GM19397 (cell line): Measurements from ENCODE around the gene ANGEL2.
"Not testable (repeated sequence)": the region's sequence is repeated elsewhere in the genome, so short reads cannot be mapped to it uniquely, and the experiment has no call there.

Experiments used
- ATAC-seq: cut with Tn5 transposase; IDR thresholded peaks from one replicate; pipeline ENCODE4 v1.9.1; 2021; ENCODE audit warnings: mild to moderate bottlenecking, moderate library complexity; ENCODE audit not compliant: unreplicated experiment

ANGEL2 gene, protein sequence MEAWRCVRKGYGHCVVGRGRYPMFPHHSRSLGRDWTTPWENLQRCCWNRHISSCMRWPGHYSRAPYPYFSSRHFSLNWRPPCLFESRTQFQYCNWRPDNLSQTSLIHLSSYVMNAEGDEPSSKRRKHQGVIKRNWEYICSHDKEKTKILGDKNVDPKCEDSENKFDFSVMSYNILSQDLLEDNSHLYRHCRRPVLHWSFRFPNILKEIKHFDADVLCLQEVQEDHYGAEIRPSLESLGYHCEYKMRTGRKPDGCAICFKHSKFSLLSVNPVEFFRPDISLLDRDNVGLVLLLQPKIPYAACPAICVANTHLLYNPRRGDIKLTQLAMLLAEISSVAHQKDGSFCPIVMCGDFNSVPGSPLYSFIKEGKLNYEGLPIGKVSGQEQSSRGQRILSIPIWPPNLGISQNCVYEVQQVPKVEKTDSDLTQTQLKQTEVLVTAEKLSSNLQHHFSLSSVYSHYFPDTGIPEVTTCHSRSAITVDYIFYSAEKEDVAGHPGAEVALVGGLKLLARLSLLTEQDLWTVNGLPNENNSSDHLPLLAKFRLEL

DNA sequence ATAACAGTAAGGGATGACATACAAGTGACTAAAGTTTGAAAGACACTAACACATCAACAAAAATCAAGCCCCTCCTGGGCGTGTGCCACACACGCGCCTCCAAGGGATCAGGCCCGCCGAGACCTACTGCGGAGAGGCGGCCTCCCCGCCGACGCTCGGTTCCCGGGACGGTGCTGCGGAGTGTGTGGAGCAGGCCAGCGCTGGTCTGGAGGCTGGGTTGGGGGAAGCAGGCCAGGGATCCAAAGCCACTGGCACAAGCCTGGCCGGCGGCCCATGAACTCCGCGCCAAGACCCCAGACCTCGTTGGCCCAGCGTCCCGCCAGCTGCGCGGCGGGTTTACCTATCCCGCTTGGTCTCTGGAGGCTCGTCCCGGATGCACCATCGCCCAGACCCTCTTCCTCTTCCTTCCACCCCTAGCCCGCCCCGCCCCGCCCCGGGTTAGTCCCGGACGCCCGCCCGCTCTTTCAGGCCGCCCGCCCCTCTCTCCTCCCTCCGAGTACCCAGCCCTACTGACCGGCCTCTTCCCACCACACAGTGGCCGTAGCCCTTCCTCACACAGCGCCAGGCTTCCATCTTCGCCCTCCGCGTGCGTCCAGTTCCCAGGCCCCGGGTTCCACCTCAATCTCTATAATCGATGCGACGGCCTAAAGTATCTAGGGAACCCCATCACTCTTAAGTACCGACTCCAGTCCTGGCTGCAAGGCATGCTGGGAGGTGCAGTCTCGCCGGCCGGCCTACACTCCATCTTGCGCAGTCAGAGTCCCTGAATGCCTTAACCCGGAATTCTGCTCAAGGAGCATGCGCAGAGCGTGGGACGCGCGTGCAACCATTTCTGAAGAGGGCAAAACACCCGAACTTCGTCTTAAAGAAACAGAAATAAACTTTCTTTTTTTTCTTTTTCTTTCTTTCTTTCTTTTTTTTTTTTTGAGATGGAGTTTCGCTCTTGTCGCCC, at the start of gene ANGEL2:
Gene ANGEL2 (minus strand): TSS at position 769 of the 952 bp plus-strand sequence. CDS start 196 bp downstream, at position 573.
- ATAC-seq = peak; percentile 93

DNA sequence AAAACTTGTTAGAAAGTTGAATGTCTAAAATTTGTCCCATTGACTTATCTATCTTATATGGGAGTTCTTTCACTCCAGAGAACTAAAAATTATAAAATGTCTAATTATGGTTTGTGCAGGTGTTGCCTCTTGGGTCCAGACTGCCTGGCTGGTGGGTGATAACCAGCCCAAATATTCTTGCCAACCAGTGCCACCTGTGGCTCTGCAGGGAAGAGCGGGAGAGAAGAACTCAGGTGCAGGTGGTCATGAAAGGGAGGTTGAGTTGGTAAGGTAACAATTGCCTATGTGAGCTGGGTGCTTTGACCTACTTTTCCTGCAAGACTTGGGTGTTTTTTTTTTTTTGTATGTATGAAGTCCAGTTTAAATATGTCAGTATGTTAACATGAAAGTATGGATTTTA, 45.6 kb upstream of the ANGEL2 start:
- ATAC-seq = no peak

DNA sequence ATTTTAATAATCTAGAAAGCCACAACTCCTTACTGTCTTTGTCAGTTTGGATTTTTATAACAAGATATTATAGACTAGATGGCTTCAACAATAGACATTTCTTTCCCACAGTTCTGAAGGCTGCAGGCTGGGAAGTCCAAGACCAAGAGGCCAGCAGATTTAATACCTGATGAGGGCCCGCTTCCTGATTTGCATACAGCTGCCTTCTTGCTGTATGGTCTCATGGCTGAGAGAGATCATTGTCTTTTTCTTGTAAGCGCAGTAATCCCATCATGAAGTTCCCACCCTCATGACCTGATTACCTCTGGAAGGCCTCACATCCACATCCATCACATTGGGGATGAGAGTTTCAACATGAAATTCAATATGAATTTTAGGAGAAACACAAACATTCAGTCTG, 45.2 kb upstream of the ANGEL2 start:
- ATAC-seq = no peak

DNA sequence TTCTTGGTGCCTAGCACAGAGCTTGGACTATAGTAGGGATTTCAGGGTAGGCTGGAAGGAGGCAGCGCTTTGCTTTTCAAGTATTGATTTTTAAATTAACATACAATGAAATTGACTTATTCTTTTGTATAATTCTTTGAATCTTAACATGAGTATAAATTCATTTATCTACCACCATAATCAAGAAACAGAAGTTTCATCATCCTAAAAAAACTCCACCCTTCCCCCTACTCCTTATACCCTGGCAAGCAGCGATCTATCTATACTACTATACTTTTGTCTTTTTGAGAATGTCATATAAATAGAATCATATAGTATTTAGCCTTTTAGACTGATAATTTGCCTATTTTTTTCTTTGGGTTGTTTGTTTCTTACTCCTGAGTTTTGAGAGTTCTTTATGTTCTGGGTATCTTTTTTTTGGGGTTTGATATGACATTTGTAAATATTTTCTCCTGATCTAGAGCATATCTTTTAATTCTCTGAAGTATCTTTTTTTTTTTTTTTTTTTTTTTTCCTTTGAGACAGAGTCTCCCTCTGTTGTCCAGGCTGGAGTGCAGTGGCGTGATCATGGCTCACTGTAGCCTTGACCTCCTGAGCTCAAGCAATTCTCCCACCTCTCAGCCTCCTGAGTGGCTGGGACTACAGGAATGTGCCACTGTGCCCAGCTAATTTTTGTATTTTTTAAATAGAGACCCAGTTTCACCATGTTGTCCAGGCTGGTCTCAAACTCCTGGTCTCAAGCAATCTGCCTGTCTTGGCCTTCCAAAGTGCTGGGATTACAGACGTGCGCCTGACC, 41.8 kb upstream of the ANGEL2 start:
- ATAC-seq = no peak

DNA sequence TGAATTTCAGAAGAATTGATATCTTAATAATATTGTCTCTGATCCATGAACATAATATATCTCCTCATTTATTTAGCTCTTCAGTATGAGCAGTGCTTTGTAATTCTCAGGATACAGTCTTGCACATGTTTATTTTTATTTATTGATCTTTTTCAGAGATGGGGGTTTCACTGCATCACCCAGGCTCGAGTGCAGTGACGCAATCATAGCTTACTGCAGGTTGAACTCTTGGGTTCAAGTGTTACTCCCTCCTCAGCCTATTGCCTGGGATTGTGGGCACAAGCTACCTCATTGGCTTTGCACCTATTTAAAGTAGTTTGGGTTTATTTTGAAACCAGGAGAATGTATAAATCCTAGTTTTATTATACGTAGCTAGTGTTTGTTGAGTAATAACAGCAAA, 40.1 kb upstream of the ANGEL2 start:
- no peak for ATAC-seq

DNA sequence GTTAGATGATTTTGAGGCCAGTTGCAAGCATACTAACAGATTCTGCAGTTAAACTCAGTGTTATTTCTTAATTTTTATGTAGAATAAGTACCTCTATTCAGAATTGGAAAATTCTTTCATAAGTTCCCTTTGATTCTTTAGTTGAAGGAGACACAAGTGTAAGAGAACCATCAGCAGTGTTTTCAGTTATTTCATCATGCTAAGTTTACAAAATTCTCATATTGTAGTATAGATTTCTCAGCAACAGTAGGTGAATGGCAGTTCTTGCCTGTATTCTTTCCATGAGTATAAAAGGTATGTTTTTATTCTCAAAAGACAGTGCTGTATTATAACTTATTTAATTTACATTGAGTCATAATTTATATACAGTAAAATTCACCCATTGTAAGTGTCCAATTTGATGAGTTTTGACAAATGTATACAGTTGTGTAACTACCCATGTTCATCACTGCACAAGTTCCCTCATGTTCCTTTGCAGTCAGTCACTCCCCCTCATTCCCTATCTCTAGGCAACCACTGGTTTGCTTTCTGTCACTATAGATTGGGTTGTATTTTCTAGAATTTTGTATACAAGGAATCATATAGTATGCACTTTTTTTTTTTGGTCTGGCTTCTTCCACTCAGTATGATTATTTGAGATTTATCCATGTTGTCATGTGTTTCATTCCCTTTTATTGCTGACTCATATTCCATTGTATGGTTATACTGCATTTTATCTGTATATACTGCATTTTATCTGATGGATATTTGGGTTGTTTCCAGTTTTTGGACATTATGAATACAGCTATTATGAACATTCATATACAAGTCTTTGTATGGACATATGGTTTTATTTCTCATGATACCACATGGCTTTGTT, 39.3 kb upstream of the ANGEL2 start:
- no peak for ATAC-seq

DNA sequence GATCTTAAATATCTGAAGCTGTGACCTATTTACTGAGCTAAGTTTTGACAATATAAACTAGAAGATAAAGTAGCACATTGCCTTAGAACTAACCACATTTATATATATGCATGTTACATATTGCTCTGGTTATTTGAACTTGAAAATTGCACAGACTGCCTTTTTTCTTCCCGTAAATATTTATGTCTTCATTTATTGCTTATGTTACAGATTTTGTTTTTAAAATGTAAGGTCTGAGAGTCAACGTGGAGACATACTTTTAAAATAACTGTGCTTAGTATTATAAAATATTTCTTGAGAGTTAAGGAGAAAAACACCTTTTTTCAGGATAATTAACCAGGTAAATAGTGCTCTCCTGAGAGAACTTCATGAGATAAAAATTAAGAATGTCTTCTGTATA, 38.5 kb upstream of the ANGEL2 start:
- no peak for ATAC-seq

DNA sequence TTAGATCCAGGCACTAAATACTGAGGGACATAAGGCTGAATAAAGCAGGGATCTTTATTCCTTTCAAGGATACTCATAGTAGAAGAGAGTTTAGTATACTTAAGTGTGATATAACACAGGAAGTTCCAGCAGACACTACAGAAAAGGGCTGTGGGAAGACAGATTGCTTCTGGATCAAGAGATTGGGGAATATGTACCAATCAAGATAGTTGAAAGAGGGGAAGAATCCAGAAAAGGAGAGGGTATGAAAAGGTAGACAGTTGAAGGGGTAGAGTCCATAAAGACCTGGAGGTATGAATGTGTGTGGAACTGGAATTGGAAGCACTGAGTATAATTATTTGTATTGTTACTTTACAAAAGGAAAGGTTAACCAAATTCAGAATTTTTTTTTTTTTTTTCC, 37.8 kb upstream of the ANGEL2 start:
- ATAC-seq = no peak

DNA sequence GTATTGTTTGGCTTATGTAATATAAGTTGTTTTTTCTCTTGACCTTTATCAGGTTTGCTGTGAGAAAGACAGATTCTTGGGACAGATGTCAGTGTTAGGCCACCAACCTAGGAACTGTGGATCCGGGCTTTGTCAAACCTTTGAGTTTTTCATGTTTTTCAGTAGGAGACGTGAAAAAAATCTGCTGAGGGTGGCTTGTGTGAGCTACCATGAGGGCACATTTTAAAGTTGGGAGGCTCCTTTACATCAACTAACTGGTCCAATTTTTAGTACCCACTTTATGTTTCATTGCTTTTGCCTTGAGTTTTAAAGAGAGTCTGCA, 36.2 kb upstream of the ANGEL2 start:
- ATAC-seq = no peak

DNA sequence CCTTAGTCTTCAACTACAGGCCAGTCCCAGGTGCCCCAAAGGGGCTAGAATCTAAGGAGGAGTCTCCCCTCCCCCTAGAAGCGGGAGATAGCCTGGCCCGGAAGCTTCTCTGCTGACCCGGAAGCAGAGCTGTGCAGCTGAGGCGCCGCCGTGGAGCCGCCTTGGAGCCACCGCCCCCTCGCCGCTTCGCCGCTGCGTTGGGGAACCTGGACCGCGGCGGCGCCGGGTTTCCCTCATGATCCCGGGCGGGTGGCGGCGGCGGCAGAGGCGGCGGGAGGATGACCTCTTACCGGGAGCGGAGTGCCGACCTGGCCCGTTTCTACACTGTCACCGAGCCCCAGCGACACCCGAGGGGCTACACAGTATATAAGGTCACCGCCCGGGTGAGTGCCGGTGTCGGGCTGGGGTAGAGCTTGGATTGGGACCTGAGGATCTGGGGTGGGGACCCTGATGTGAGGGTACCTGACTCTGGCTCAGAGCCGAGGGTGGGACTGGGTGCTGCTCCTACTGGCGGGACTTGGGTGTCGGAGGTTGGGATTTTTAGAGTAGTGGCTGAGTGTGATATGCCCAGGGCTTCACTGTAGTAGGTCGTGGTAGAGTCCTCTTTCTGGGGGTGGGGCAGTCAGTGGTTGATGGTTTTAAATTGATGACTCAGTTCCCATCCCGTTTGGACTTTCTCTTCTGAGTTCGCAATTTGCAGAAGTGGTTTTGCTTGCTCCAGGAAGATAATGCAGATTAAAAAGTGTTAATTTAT, 35.6 kb upstream of the ANGEL2 start, which contains the start of gene RPS6KC1:
Gene RPS6KC1 (plus strand): TSS at position 115 of the 754 bp plus-strand sequence. CDS start 164 bp downstream, at position 279.
- ATAC-seq = peak; percentile 99

DNA sequence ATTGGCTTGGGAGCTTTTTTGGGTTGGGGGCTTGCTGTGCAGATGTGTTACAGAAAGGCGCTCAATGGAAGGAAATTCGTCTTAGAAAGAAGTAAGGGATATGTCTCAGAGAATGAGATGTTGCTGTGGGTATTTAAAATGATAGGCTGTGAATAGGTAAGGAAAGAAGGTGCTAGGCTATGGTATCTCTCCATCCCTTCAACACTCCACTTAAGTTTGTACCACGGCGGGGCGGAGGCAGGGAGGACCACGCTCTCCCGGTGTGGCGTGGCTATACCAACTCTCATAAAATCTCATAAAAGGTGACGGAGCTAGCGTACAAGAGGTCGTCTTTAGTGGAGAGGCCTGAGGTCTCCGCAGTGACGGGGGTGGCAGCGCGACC, 35.1 kb upstream of the ANGEL2 start:
- peak; percentile 37 for ATAC-seq

DNA sequence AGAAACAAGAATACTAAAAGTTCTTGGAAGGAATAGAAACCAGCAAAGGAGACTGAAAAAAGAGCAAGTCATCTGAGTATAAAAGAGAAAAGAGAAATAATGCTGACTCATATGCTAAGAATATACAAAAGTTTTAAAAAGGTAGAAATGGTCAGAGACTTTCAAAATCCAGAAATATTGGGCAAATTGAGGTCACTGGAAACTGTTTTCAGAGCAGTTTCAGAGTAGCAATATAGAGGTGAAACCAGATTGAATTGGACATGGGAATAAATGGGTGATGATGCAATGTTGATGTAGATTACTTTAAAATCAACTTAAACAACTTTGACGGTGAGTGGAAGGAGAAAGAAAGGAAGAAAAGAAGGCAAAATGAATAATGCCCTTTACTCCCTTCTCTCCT, 33.6 kb upstream of the ANGEL2 start:
- ATAC-seq = no peak

DNA sequence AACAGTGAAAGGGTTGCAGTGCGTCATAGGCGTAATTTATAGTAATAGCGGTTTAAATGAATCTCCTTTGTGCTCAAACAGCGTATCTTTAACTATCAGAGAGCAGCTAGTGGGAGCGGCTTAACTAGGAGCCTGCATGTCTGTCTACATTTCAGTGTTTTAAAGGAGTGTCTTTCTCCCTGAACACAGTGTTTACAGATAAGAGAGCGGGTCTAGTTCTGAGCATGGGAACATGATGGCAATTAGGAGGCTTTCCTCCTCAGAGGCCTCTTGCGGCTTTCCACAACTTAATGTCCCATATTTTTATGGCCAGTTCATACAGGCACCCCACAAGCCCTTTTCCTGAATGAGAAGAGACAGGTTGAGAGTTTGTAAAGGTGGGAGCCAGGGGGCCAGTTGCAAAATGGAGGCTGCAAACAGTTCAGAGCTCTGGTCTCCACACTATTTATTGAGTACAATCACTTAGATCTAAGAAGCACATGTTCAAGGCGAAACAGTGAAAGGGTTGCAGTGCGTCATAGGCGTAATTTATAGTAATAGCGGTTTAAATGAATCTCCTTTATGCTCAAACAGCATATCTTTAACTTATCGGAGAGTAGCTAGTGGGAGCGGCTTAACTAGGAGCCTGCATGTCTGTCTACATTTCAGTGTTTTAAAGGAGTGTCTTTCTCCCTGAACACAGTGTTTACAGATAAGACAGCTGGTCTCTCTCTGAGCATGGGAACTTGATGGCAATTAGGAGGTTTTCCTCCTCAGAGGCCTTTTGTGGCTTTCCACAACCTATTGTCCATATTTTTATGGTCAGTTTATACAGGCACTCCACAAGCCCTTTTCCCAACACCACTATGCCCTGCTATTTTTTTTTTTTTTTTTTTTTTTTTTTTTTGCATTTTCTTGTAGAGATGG, 29.9 kb upstream of the ANGEL2 start:
- not testable (repeated sequence) for ATAC-seq

DNA sequence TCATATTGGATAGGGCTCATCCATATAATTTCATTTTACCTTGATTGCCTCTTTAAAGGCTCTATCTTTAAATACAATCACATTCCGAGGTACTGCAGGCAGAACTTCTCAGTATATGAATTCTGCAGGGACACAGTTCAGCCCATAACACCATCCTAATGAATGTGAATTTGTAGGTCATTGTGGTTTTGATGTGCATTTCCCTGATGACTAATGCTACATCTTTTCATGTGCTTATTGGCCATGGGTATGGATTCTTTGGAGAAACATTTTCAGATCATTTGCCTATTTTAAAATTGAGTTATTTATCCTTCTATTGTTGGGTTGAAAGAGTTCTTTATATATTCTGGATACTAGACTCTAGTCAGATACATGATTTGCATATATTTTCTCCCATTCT, 25.8 kb upstream of the ANGEL2 start:
- no peak for ATAC-seq

DNA sequence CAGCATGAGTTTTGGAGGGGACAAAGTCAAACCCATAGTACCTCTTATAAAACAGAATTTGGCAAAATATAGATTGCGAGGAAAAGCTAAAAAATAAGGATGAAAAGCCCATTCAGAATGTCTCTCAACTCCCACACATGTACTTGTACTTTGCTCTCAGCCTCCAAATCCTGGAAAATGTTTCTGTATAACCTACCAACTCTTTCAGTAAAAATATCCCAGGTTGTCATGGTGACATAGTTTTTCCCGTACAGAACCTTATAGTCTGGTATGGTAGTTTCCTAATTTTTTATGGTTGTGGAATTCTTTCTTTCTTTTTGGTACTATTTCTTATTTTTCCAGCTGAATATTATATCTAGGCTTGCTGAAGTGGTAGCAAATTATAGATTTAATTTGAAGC, 19.9 kb upstream of the ANGEL2 start:
- ATAC-seq = no peak

DNA sequence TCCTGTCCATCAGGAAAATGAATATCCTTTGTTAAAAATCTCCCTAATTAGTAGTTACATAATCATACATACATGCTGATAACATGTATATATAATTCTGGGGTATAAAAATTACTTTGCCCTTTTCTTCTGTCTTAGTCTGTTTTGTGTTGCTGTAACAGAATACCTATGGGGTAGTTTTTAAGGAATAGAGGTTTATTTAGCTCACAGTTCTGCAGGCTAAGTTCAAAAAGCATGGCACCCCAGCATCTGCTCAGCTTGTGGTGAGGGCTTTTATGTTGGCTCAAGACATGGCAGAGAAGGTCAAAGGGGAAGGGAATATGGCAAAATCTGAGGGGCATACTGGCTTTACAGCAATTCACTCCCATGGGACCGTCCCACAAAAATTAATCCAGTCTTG, 19.0 kb upstream of the ANGEL2 start:
- no peak for ATAC-seq

DNA sequence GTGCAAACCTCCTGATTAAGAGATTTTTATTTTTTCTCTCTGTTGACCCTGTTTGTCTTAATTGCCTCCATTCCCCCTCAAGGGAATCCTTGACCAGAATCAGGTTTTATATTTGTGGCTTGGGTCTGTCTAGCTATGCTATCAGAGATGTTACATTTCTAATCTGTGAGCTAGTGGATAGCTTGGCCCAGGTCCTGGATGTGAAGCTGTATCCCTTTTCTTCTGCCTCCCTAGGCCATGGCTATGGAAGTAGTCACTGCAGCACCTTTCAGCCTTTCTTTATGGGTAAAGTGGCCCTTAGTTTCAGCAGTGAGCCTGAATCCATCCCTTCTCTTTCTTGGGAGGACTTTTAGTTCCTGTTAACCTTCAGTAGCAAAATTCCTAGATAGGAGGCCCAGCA, 17.0 kb upstream of the ANGEL2 start:
- no peak for ATAC-seq

DNA sequence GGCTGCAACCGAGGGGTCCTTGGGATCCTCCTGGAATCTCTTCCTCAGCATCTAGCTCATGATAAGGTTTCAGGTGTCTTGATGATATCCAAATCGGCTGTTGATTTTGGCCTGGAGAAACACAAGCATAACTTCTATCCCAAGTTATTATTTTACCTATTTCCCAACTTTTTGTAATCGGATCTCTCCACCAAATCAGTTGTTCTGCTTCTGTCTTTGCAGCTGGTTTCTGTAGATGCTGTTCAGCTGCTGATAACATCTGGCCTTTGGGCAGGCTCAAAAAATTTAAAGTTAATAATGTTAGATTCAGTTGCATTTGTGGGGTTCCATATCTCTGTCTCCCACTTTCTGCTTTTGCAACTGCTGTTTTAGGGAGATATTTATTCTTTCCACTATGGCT, 11.4 kb upstream of the ANGEL2 start:
- not testable (repeated sequence) for ATAC-seq
